GM12892 (cell line): ENCODE measurements around the gene MSH2.

Source experiments
- POLR2A ChIP-seq: IDR thresholded peaks from 2 replicates; pipeline ENCODE4 v1.6.1; 2011; ENCODE audit warnings: low read depth, low read length, control low read depth
- POLR2AphosphoS5 ChIP-seq: IDR thresholded peaks from 2 replicates; pipeline ENCODE4 v1.6.1; 2011; ENCODE audit warnings: low read depth, low read length, control low read depth
- TAF1 ChIP-seq: IDR thresholded peaks from 2 replicates; pipeline ENCODE4 v1.6.1; 2011; ENCODE audit warnings: low read depth, mild to moderate bottlenecking, control low read depth, low read length, borderline replicate concordance

DNA sequence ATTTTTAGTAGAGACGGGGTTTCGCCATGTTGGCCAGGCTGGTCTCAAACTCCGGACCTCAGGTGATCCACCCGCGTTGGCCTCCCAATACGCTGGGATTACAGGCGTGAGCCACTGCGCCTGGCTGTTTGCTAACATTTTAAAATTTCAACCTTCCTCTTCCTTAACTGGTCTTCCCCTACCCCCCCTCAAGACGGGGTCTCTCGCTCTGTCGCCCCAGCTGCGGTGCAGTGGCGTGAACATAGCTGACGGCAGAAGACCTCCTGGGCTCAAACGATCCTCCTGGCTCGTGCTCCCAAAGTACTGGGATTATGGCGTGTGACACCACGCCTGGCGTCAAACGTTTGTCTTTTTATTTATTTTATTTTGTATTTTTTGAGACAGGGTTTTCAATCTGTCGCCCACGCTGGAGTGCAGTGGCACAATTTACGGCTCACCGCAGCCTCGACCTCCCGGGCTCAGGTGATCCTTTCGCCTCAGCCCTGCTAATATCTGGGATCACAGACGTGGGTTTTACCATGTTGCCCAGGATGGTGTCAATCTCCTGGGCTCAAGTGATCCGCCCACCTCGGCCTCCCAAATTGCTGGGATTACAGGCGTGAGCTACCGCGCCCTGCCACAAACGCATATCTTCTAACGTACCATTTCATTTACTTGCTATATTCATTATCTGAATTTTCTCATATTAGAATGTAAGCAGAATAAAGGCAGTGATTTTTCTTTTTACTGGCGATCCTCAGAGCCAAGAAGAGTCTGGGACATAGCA is 984 bp upstream of the MSH2 start:
- TF ChIP-seq POLR2A, result no peak
- TF ChIP-seq TAF1, result no peak
- TF ChIP-seq POLR2AphosphoS5, result no peak
